H1 (cell line): ENCODE data around the gene ANKUB1. TPM values are rescaled to one million over a fixed set of nuclear protein-coding genes. Genes with fewer than 3 reads are reported as not detected.

Experiments used
- CBX8 ChIP-seq: fragments of 300-800, 300-1000 bp; sonication (generic); IDR thresholded peaks from 2 replicates; pipeline ENCODE4 v1.7.1; 2016; ENCODE audit warnings: low read depth, low read length, borderline replicate concordance
- NANOG ChIP-seq: IDR thresholded peaks from 2 replicates; pipeline ENCODE4 v1.6.1; 2011; ENCODE audit warnings: low read length, low read depth, mild to moderate bottlenecking, inconsistent platforms; ENCODE audit not compliant: insufficient read depth, poor library complexity, severe bottlenecking
- polyA plus RNA-seq, 7 experiments: library from polyadenylated mRNA; depleted of rRNA in 3 of 7; stranded (reverse) in 5 of 7; unstranded in 2 of 7; fragments of >200 nt in 5 of 7; fragments of 200-250 nt in 2 of 7; gene quantifications; 1 replicate in 5 of 7; 2 replicates in 1 of 7; 4 replicates in 1 of 7; pipeline versions ENCODE4 v1.2.1 to v1.2.3, GENCODE V29; 2011 to 2013; ENCODE audit warnings: missing spikeins in 2 of 7, mixed read lengths in 2 of 7
- total RNA-seq: library from RNA; stranded (reverse); fragmentation: NEBNext Ultra II Directional; extraction: Animal tissue kit (Norgen Biotek cat#: 25700); gene quantifications from 2 replicates; pipeline ENCODE4 v1.2.1, GENCODE V29; 2021

Gene ANKUB1
- total and polyA plus RNA-seq, 2 of the 8 experiments (the other 6 are each of a cell fraction or from before 2014, with no cell fraction given): not detected

GRCh38 chr3:149816986-149817385 lies 24.6 kb upstream of the ANKUB1 start (continued):
- TF ChIP-seq CBX8: no peak
- TF ChIP-seq NANOG: no peak
